ENCODE measurements around the gene CPNE5.

The CPNE5 gene

GRCh38 chr6:36749829-36750489, 89.3 kb downstream of the CPNE5 start:
- no peak for TF ChIP-seq CTCF (IDR thresholded peaks at IDR 0.05; ENCODE audit: insufficient read depth, low read depth, low read length, missing control alignments)
- DNase-seq (ENCODE audit: low read depth): no peak
- H3K4me3 ChIP-seq (ENCODE audit: low read depth, low read length): no peak overlapping the region

DNA sequence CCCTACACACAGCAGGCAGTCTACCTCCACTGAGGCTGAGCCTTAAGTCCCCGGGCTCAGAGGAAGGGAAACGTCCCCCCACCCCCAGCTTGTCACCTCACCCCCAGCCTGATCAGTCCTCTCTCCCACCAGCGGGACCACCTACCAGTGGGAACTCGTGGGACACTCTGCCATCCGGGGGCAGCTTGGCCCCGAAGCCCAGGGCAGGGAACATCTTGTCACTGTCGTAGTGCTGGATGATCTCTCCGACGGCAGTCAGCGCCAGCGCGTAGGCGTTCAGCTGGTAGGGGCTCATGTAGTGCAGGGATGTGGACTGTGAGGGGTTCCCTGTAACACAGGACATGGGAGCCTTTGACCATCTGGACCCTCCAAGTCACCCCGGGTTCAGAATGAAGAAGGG, 93.0 kb downstream of the CPNE5 start:
- H3K4me3 ChIP-seq (ENCODE audit: low read depth, low read length): no peak overlapping the region
- no peak for DNase-seq (ENCODE audit: low read depth)
- no peak for TF ChIP-seq CTCF (IDR thresholded peaks at IDR 0.05; ENCODE audit: insufficient read depth, low read depth, low read length, missing control alignments)

- no peak for DNase-seq (ENCODE audit: low read depth)
- H3K4me3 ChIP-seq (ENCODE audit: low read depth, low read length): no peak overlapping the region
- no peak for TF ChIP-seq CTCF (IDR thresholded peaks at IDR 0.05; ENCODE audit: insufficient read depth, low read depth, low read length, missing control alignments)
Measured at GRCh38 chr6:36745836-36746235, 93.4 kb downstream of the CPNE5 start.

GRCh38 chr6:36745283-36745682, 94.0 kb downstream of the CPNE5 start:
- no peak for DNase-seq (ENCODE audit: low read depth)

DNA sequence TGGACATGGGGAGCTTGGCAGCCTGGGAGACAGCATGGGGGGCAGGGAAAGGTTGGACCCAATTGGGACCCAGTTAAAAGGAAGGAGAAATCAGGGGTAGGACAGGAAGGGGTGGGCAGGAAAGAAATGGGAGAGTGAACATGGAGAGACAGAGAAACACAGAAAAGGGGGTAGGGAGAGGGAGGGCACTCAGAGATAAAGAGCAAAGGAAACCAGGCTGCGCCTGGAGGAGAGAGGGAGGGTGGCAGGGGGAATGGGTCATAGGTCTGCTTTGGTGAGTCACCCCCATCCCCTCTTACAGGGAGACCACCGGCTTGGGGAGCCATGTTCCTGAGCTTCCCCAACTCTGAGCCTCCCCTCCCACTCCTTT, 95.0 kb downstream of the CPNE5 start:
- no peak for DNase-seq (ENCODE audit: low read depth)
- no peak for TF ChIP-seq CTCF (IDR thresholded peaks at IDR 0.05; ENCODE audit: insufficient read depth, low read depth, low read length, missing control alignments)
- H3K4me3 ChIP-seq (ENCODE audit: low read depth, low read length): no peak overlapping the region

More at GRCh38 chr6:36745283-36745682, 94.0 kb downstream of the CPNE5 start:
- H3K4me3 ChIP-seq (ENCODE audit: low read depth, low read length): no peak overlapping the region
- TF ChIP-seq CTCF (IDR thresholded peaks at IDR 0.05; ENCODE audit: insufficient read depth, low read depth, low read length, missing control alignments): no peak

- no peak for DNase-seq (ENCODE audit: low read depth)
- no peak overlapping the region for H3K4me3 ChIP-seq (ENCODE audit: low read depth, low read length)
- no peak for TF ChIP-seq CTCF (IDR thresholded peaks at IDR 0.05; ENCODE audit: insufficient read depth, low read depth, low read length, missing control alignments)
Measured at GRCh38 chr6:36743538-36744303, 95.5 kb downstream of the CPNE5 start.

All from GM12865 (cell line).